ENCODE measurements around the gene ICE2.

GRCh38 chr15:60397772-60398445, 81.0 kb downstream of the ICE2 start, which contains the start of gene ANXA2:
- TF ChIP-seq, protein P1, sequence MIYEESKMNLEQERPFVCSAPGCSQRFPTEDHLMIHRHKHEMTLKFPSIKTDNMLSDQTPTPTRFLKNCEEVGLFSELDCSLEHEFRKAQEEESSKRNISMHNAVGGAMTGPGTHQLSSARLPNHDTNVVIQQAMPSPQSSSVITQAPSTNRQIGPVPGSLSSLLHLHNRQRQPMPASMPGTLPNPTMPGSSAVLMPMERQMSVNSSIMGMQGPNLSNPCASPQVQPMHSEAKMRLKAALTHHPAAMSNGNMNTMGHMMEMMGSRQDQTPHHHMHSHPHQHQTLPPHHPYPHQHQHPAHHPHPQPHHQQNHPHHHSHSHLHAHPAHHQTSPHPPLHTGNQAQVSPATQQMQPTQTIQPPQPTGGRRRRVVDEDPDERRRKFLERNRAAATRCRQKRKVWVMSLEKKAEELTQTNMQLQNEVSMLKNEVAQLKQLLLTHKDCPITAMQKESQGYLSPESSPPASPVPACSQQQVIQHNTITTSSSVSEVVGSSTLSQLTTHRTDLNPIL (CRISPR knock-in tag; IDR thresholded peaks at IDR 0.05; ENCODE audit: low read depth): no peak
- no peak for TF ChIP-seq ZFP3 (CRISPR knock-in tag; IDR thresholded peaks at IDR 0.05)
- no peak for TF ChIP-seq ESRRG (CRISPR knock-in tag; IDR thresholded peaks at IDR 0.05)
- TF ChIP-seq, protein P2, sequence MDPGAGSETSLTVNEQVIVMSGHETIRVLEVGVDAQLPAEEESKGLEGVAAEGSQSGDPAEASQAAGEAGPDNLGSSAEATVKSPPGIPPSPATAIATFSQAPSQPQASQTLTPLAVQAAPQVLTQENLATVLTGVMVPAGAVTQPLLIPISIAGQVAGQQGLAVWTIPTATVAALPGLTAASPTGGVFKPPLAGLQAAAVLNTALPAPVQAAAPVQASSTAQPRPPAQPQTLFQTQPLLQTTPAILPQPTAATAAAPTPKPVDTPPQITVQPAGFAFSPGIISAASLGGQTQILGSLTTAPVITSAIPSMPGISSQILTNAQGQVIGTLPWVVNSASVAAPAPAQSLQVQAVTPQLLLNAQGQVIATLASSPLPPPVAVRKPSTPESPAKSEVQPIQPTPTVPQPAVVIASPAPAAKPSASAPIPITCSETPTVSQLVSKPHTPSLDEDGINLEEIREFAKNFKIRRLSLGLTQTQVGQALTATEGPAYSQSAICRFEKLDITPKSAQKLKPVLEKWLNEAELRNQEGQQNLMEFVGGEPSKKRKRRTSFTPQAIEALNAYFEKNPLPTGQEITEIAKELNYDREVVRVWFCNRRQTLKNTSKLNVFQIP (CRISPR knock-in tag; IDR thresholded peaks at IDR 0.05; ENCODE audit: borderline replicate concordance, low read depth): no peak
- no peak for TF ChIP-seq ZNF70 (CRISPR knock-in tag; IDR thresholded peaks at IDR 0.05)
- TF ChIP-seq PATZ1 (CRISPR knock-in tag; IDR thresholded peaks at IDR 0.05; ENCODE audit: borderline replicate concordance): no peak
- TF ChIP-seq GLIS3 (CRISPR knock-in tag; IDR thresholded peaks at IDR 0.05): no peak
- TF ChIP-seq TCF4 (CRISPR knock-in tag; IDR thresholded peaks at IDR 0.05; ENCODE audit: borderline replicate concordance): no peak
- TF ChIP-seq RARB (CRISPR knock-in tag; IDR thresholded peaks at IDR 0.05): no peak
- no peak for TF ChIP-seq ZFP30 (CRISPR knock-in tag; IDR thresholded peaks at IDR 0.05)
